ENCODE measurements around the gene FGF11. TPM values are rescaled to one million over a fixed set of nuclear protein-coding genes. Genes with fewer than 3 reads are reported as not detected.

FGF11 gene
- total RNA-seq, 2 donors from 2014 or later: 0.68 TPM; not detected in 1

GRCh38 chr17:7475764-7476422, 36.6 kb downstream of the FGF11 start:
- TF ChIP-seq, protein P1, sequence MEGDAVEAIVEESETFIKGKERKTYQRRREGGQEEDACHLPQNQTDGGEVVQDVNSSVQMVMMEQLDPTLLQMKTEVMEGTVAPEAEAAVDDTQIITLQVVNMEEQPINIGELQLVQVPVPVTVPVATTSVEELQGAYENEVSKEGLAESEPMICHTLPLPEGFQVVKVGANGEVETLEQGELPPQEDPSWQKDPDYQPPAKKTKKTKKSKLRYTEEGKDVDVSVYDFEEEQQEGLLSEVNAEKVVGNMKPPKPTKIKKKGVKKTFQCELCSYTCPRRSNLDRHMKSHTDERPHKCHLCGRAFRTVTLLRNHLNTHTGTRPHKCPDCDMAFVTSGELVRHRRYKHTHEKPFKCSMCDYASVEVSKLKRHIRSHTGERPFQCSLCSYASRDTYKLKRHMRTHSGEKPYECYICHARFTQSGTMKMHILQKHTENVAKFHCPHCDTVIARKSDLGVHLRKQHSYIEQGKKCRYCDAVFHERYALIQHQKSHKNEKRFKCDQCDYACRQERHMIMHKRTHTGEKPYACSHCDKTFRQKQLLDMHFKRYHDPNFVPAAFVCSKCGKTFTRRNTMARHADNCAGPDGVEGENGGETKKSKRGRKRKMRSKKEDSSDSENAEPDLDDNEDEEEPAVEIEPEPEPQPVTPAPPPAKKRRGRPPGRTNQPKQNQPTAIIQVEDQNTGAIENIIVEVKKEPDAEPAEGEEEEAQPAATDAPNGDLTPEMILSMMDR (IDR thresholded peaks at IDR 0.05): no peak
- H3K4me3 ChIP-seq: no peak overlapping the region
- H3K4me1 ChIP-seq (ENCODE audit: control insufficient read depth in 1 of 2, low read depth in 2 of 2): peaks cover 34 to 55% of the 10 kb centered on the region in 2 donors
- no peak for DNase-seq (ENCODE audit: low spot score)
- no peaks in the 10 kb centered on the region for H3K27me3 ChIP-seq (replicated peaks; ENCODE audit: insufficient read depth)
- H3K27ac ChIP-seq: peak overlapping the region in 1 of 2 donors; percentile 100
- H3K36me3 ChIP-seq: no peaks in the 10 kb centered on the region
- H3K9me3 ChIP-seq: no peaks in the 10 kb centered on the region
- no peak for ATAC-seq (ENCODE audit: insufficient number of reproducible peaks, low FRiP score, low read depth)

DNA sequence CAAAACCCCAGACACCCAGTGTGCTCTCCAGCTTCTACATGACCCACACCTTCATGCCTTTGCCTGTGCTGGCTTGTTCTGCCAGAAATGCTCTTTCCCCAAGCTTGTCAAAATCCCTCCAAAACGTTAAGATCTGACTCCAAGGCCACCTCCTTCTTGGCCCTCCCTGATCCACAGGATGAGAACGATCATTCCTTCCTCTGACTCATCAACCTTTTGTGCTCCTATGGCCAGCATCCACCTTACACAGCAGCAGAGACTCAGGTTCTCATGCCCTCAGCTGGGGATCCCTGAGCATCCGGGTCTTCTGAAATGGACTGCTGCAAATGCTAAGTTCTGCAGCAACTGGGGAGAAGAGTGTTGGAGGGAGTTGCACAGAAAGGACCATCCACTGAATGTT, 37.2 kb downstream of the FGF11 start:
- TF ChIP-seq, protein P1 (IDR thresholded peaks at IDR 0.05): no peak
- peak overlapping the region in 1 of 2 donors; percentile 100 for H3K27ac ChIP-seq
- no peak overlapping the region for H3K4me3 ChIP-seq
- H3K9me3 ChIP-seq: no peaks in the 10 kb centered on the region
- peaks cover 31 to 54% of the 10 kb centered on the region in 2 donors for H3K4me1 ChIP-seq (ENCODE audit: control insufficient read depth in 1 of 2, low read depth in 2 of 2)
- DNase-seq (ENCODE audit: low spot score): no peak
- H3K36me3 ChIP-seq: no peaks in the 10 kb centered on the region
- no peaks in the 10 kb centered on the region for H3K27me3 ChIP-seq (replicated peaks; ENCODE audit: insufficient read depth)
- ATAC-seq (ENCODE audit: insufficient number of reproducible peaks, low FRiP score, low read depth): no peak

DNA sequence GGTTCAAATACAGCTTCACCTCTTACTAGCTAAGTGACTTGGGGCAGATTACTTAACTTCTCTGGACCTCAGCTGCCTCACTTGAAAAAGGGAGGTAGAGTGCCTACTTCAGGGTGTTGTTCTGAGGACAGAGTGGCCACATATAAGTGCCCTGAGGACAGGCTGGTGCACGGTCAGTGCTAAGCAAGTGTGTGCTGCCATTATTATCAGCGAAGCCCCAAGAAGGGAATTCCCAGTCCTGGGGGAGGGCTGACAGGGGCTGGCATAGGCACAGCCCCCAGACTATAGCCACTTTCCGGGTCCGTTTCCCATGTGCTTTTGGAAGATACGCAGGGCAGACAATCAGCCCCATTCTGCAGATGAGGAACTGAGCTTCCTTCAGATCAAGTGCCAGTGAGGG, 37.6 kb downstream of the FGF11 start:
- no peak for DNase-seq (ENCODE audit: low spot score)
- no peaks in the 10 kb centered on the region for H3K36me3 ChIP-seq
- H3K4me3 ChIP-seq: peak overlapping the region; percentile 99
- H3K4me1 ChIP-seq (ENCODE audit: control insufficient read depth in 1 of 2, low read depth in 2 of 2): peaks cover 31 to 53% of the 10 kb centered on the region in 2 donors
- ATAC-seq (ENCODE audit: insufficient number of reproducible peaks, low FRiP score, low read depth): no peak
- no peaks in the 10 kb centered on the region for H3K9me3 ChIP-seq
- H3K27ac ChIP-seq: peak overlapping the region; percentile 99 to 100
- H3K27me3 ChIP-seq (replicated peaks; ENCODE audit: insufficient read depth): no peaks in the 10 kb centered on the region
- TF ChIP-seq, protein P1 (IDR thresholded peaks at IDR 0.05): no peak

DNA sequence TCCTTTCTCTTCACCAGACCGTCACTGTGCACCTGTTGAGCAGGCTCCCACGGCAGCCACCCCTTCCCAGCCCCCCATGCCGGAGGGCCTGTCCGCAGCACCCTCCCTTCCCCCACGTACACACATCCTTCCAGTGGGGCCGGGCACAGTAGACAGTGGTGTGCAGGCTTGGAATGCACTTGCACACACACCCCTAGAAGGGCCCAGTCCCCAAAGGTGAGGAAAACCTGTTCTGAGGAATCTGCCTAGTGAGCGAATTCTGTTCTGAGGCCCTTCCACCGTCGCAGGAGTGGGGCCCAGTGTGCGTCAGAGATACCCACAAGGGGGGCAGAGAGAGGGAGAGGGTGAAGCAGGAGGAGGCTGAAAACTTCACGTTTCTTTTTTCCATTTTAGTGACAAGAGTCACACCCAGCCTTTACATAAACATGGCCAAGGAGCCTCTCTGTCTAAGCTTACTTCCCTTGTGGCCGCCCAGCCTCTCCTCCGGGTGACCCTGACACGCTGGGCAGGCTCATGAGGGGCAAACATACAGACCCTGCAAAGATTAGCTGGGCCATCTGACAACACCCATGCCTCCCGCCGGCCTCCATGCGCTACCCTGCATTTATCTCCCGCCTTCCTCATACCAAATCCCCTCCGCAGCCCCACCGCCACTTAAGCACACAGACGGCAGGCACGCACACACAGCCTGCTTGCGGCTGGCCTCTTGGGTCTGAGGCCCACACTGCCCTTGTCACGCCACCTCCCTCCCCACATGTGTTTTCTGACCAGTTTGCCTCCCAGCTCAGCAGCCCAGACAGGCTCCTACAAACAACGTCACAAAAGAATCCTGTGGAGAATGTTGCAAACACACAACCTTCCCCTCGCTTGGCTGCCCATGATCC, 38.3 kb downstream of the FGF11 start:
- ATAC-seq (ENCODE audit: insufficient number of reproducible peaks, low FRiP score, low read depth): no peak
- TF ChIP-seq, protein P1 (IDR thresholded peaks at IDR 0.05): no peak
- H3K4me1 ChIP-seq (ENCODE audit: control insufficient read depth in 1 of 2, low read depth in 2 of 2): peaks cover 31 to 54% of the 10 kb centered on the region in 2 donors
- H3K27ac ChIP-seq: peak overlapping the region; percentile 99 to 100
- DNase-seq (ENCODE audit: low spot score): no peak
- no peaks in the 10 kb centered on the region for H3K36me3 ChIP-seq
- H3K27me3 ChIP-seq (replicated peaks; ENCODE audit: insufficient read depth): no peaks in the 10 kb centered on the region
- peak overlapping the region; percentile 99 for H3K4me3 ChIP-seq
- H3K9me3 ChIP-seq: no peaks in the 10 kb centered on the region

All from thoracic aorta (tissue), 2 donors.